SKM-1 treated with dmso at 0.1 percent for 144 hours (cell line): ENCODE measurements around the gene AHRR.
"Not testable (repeated sequence)": the region's sequence is repeated elsewhere in the genome, so short reads cannot be mapped to it uniquely, and the experiment has no call there.

Source experiments
- DNase-seq: peaks from one replicate; lab custom pipeline; 2025; ENCODE audit not compliant: unreplicated experiment; lab: John Stamatoyannopoulos, UW

The AHRR gene

DNA sequence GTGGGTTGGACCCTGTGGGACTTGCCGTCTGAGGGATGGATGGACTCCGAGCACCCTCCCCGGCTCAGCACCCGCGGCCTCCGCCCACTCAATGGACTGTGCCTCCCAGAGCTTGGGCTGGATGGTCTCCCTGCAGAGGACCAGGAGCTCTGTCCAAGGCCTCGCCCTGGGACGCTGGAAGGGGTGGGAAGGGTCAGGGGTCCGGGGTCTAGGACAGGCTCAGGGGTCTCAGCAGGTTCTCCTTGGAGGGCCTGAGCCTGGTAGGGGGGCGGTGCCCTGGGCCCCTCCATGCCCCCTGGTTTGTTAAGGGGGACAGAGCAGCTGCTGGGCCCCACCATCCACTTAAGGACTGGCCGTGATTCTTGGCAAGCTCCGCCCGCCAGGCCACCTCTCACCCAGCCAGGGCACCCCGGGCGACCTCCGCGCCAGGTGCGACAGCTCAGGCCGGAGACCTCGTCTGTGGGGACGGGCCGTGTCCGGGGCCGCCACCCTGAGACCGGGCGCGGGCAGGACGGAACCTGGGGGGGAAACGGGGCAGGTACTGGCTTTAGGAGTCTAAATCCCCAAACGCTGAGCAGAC, 150.7 kb downstream of the AHRR start:
- DNase-seq, result no peak

- peak; percentile 83 for DNase-seq
Measured at GRCh38 chr5:472656-473550, 151.4 kb downstream of the AHRR start.

DNA sequence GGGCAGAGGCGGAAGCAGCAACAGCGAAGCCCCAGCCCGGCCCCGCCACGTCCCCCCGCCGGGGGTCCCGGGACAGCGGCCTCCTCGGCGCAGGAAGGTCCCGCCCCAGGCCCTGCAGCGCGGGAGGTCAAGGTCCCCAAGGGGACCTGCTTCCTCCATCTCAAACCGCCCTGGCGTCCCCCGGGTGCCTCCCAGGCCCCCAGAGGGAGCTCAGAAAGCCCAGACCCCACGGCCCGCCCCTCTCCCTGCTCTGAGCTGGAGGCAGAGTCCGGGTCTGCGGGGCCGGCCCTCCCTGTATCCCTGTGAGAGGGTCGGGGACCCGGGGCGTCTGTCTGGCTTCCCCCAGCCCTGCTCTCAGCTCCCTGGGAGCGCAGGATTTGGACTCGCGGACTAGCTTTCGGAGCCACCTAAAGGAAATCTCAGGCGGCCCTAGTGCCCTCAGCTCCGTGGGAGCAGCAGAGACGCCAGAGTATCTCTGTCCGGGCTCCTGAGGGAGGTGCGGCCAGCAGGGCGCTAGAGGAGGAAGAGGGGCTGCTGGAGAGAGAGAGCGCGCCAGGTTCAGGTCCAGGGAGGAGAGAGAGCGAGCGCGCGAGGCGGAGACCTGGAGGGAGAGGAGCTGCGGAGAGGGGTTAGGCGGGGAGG, 152.2 kb downstream of the AHRR start:
- DNase-seq, result no peak

DNA sequence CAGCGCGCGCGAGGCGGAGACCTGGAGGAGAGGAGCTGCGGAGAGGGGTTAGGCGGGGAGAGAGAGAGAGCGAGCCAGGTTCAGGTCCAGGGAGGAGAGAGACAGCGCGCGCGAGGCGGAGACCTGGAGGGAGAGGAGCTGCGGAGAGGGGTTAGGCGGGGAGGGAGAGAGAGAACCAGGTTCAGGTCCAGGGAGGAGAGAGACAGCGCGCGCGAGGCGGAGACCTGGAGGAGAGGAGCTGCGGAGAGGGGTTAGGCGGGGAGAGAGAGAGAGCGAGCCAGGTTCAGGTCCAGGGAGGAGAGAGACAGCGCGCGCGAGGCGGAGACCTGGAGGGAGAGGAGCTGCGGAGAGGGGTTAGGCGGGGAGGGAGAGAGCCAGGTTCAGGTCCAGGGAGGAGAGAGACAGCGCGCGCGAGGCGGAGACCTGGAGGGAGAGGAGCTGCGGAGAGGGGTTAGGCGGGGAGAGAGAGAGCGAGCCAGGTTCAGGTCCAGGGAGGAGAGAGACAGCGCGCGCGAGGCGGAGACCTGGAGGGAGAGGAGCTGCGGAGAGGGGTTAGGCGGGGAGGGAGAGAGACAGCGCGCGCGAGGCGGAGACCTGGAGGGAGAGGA, 152.8 kb downstream of the AHRR start:
- DNase-seq, result not testable (repeated sequence)

- DNase-seq, result no peak
Measured at GRCh38 chr5:474840-475661, 153.5 kb downstream of the AHRR start.

DNA sequence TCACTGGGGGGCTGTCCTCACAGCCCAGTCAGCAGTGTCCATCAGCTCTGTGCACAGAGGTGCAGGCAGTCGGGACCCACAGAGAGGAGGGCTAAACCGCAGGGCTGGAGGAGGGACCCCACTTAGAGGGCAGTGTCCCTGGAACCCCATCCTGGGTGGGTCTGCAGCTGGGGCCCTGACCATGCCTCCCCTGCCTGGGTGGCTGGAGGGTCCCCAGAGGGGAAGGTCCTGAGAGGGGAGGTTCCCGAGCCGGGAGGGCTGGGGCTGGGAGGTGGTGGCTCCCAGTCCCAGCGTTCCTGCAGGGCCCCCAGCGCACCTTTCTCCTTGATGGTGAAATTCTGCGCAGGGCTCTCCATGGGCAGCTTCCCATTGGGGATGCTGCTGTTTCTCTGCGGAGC, 154.2 kb downstream of the AHRR start:
- DNase-seq, result no peak

DNA sequence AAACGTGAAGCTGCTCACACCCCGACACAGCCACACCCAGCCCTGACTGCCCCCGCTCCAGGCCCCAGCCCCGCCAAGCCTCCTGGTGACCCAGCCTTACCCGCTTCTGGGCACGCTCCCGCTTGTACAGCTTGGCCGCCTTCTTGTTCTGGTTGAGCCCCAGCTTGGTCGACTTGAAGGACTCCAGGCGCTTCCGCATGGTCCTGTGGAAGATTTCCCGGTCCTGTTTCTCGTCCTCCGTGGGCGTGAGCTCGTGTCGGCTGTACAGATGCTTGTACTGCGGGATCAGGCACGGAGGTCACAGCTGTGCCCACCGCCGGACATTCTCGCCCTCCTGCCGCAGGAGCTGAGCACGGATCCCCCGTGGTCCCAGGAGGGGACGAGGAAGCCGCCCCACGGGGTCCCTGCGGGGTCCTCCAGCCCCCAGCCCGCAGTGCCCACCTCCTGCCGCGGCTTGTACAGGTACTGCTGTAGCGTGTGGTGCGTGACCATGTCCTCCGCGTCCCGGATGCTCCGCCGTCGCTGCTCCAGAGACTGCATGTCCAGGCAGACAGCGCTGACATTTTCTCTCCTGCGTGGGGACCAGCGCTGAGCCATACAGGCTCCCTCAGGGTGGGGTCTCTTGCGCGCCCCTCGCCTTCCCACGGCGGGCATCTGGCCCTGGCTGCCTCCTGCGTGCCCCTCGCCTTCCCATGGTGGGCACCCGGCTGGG, 154.7 kb downstream of the AHRR start:
- no peak for DNase-seq

GRCh38 chr5:476814-477175, 155.3 kb downstream of the AHRR start:
- no peak for DNase-seq

GRCh38 chr5:477247-477646, 155.7 kb downstream of the AHRR start:
- DNase-seq, result no peak

GRCh38 chr5:477871-478270, 156.4 kb downstream of the AHRR start:
- no peak for DNase-seq

GRCh38 chr5:478369-478981, 157.0 kb downstream of the AHRR start:
- DNase-seq, result no peak

GRCh38 chr5:478982-479535, 157.5 kb downstream of the AHRR start:
- no peak for DNase-seq

DNA sequence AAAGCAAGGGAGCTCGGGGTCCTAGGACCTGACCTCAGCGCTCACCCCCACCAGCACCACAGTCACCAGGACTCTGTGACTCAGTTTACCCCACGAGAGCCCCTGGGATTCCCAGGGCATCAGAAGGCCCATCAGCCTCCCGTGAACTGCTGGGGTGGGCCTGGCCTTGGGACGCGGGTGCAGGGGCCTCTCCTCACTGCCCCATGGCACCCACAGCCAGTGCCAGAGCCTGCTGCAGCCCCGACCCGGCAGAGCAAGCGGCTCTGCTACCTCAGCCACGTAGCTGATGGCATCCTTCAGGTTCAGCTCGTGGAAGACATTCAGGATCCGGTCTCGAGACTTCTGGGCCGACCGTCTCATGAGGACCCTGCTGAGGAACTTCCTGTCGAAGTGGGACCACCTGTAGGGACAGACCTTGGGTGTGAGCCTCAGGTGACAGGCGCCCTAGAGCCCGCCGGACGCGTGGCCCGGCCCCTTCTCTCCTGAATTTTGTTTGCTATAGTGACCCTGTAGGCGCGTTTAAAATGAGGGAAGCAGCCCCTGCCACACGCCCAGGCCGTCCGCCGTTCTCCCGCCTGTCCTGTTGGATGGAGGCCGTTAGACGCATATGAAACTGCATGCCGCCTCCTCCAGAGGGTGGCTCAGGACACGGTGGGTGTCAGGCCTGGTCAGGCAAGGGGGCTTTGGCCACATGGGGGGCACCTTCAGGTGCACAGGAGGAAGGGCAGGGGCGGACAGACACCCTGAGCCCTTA, 158.2 kb downstream of the AHRR start:
- DNase-seq, result no peak

DNA sequence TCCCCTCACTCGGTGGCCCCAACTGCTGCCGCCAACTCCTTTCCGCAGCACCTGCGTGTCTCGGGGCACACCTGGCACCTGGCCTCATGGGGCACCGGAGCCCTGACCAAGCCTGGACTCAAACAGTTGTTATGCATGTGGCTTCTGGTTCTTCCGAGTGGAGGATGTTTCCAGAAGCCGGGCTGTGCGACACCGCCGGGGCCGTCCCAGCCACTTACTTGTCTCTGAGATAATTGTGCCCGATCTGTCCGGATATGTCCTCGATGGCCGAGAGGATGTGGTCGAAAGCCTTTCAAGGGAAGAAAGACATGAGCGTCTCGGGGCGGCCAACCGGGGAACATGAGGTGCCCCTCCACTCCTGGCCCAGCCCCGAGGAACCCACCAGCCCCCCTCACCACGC, 159.8 kb downstream of the AHRR start:
- no peak for DNase-seq

DNA sequence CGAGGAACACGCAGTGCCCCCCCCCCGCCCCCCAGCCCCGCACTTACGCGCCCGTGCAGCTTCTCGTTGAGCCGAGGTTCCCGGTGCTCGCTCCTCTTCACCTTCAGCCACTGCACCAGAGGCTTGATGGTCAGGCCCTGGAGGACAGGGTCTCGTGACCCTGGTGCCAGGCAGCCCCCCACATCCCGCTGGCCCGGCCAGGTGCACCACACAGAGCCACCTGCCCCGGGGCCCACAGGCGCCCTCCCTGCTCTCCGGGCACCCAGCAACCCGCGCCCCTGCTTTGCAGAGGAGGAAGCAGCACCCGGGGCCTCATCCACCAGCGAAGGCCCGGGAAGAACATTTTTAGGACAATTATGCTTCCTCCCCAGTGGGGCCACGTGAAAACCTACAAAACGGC, 160.5 kb downstream of the AHRR start:
- DNase-seq, result no peak

DNA sequence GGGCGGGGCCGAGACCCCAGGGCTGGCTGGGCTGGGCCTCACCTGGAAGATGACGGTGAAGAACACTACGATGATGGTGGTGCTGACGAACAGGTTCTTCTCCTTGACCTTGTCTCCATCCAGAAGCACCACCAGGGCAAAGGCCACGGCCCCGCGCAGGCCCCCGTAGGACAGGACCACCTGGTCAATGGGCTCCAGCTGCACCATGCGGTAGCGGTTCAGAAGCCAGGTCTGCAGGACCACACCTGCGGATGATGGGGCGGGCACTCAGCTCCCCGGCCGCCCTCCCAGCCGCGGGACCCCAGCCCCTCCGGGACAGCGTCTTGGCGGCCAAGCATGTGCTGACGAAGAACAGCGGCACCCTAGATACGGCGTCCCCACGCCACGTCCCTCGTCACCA, 161.0 kb downstream of the AHRR start:
- DNase-seq, result no peak

DNA sequence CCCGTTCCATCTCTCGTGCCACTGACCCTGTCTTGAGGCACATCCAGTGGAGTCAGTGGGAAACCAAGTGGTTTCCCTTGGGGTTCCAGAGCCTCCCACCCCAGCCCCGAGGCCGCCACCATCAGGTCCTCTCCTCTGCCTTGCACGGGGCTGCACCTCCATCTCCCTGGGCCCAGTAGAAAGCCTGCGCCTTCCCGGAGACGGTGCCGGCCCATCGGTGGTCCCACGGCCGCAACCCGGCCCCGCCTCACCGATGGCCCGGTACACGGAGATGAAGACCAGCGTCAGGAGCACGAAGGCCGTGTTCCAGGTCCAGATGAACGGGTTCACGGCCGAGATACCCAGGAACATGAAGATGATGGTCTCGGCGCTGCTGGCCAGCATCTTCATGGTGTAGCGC, 161.5 kb downstream of the AHRR start:
- no peak for DNase-seq

DNA sequence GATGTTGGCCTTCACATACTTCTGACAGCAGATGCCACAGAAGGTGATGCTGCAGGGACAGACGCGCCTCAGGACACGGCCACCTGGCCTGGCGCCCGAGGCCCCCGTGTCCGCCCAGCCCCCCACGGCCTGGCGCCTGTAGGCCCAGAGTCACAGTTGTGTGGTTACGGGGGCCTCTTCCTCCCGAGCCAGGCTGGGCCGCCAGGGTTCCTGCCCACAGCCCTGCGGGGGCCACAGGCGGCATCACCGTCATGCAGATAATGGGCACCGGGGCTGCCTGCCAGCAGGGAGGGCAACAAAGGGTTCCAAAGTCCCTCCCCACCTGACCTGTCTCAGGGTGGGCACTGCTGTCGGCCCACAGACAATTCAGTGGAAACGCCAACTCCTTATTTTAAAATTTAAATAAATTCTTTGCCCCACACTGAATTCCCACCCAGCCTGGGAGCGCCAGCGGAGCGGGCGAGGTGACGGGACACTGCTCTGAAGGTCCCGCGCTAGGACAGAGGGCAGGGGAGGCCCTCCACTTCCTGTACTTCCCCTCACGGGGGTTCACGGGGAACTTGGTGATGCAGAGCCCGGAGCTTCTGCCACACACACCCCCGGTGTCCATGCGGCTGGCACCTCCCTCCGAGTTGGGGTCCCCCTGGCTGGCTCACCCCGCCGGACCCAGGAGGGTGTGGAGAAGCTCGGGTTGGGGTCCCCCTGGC, 162.1 kb downstream of the AHRR start:
- no peak for DNase-seq
